Right lung (tissue), 5 donors: ENCODE data around the gene HELZ. TPM values are rescaled to one million over a fixed set of nuclear protein-coding genes. Genes with fewer than 3 reads are reported as not detected.
A peak's percentile ranks its signal among the peaks of the same experiment; 100 is the strongest.
"Not testable (repeated sequence)": the region's sequence is repeated elsewhere in the genome, so short reads cannot be mapped to it uniquely, and the experiment has no call there.

Source experiments
- DNase-seq, 2 donors: peaks; one replicate each; pipeline ENCODE4 v3.0.0-alpha.2; 2013
- polyA plus RNA-seq, 5 donors: library from polyadenylated mRNA; unstranded; fragments of 120-200 nt; gene quantifications; one replicate each; pipeline versions ENCODE4 v1.2.1 to v1.2.3, GENCODE V29; 2013; ENCODE audit warnings: inconsistent platforms in 1 of 5, low replicate concordance in 1 of 5; ENCODE audit not compliant: insufficient read length in 5 of 5, insufficient read depth in 1 of 5

The HELZ gene
- polyA plus RNA-seq, 5 donors, result 17.6 to 39.7 (median 35.7) TPM

DNA sequence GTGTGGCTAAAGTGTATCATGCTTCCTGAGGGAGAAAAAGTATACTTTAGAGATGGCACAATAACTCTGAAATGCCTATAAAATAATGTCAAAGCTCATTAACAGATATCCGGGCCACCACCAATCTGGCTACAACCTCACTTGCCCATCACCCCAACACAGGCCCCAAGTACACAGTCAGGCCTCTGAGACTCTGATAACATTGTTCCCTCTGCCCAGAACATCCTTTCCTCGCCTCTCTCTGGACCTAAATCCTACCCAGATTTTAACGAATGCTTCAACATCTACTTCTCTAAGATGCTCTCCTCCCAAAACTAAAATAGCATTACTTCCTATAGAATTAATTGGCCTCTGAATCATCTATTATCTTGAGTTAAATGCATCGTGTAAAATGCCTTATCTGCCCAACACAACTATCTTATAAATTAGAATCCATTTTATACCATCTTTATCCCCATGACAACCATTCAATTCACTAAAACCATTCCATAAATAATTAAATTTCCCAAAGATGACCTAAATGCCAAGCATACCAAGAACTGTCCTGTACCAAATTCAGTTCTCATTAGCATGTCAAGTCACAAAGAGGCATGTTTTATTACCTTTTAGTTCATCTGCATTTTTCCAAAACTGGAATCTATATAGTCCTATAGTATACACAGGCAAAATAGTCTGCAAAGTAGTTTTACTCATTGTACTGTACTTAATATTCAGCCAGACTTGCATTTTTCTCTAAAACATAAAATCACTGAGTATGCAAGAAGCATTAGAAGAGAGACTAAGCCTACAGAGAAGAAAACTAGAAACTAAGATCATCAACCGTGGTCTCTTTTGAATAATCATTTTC is 15.7 kb downstream of the HELZ start:
- no peak for DNase-seq

DNA sequence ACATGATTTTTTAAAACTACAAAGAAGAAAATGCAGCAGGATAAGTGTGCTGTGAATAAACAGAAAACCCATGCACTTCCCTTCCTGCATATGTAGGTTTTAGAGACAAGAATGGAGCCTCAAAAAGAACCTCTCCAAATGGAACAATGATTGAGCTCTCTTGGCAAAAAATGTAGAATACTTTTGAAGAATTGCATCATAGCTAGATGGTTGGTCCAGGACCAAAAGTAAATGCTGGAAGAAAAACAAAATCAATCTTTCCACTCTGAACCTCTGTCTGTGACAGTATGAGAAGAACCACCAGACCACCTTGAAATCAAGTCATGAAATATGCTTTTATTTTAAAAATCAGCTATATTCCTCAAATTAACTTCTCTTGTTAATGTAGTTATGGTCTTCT is 17.5 kb downstream of the HELZ start:
- DNase-seq, result peak in 1 of 2 donors; percentile 19

DNA sequence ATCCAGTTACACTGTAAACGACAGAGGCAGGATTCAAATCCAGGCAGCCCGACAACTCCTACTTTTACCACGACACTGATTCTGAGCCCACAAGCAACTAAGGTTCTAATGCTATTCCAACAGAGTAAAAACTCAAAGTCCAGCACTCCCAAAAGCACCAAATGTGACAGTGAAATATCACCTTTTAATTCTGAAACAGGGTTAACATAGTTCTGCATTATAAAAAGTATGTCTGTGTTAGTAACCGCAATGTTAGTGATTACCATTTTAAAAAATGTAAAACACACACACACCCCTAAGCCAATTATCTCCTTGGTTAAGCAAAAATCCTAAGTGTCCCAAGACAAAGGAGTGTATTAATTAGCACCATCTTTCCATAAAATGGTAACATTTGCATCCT is 19.7 kb downstream of the HELZ start:
- no peak for DNase-seq

DNA sequence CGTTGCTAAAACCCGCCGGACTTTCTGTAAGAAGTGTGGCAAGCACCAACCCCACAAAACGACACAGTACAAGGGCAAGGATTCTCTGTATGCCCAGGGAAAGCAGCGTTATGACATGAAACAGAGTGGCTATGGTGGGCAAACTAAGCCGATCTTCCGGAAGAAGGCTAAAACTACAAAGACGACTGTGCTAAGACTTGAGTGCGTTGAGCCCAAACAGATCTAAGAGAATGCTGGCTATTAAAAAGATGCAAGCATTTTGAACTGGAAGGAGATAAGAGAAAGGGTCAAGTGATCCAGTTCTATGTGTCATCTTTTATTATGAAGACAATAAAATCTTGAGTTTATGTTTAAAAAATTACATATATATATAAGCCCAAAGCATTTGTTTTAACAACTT is 20.3 kb downstream of the HELZ start:
- DNase-seq, result no peak

DNA sequence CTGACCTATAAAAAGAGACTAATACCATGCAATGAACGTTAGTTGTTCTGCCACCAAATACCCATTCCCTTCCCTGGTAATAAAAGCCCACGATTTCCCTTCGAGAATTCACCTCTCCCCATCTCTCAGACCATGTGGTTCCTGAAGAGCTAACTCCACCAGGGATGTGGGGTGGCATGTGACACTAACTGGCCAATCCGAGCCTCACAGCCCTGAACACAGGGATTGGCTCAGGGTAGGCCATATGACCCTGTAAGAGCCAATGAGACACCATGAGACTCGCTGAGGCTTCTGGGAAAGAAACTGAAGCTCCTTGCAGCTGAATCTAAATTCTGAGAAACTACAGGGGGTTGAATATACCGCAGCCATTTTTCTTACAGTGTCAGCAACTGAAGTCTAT is 21.1 kb downstream of the HELZ start:
- DNase-seq, result no peak

DNA sequence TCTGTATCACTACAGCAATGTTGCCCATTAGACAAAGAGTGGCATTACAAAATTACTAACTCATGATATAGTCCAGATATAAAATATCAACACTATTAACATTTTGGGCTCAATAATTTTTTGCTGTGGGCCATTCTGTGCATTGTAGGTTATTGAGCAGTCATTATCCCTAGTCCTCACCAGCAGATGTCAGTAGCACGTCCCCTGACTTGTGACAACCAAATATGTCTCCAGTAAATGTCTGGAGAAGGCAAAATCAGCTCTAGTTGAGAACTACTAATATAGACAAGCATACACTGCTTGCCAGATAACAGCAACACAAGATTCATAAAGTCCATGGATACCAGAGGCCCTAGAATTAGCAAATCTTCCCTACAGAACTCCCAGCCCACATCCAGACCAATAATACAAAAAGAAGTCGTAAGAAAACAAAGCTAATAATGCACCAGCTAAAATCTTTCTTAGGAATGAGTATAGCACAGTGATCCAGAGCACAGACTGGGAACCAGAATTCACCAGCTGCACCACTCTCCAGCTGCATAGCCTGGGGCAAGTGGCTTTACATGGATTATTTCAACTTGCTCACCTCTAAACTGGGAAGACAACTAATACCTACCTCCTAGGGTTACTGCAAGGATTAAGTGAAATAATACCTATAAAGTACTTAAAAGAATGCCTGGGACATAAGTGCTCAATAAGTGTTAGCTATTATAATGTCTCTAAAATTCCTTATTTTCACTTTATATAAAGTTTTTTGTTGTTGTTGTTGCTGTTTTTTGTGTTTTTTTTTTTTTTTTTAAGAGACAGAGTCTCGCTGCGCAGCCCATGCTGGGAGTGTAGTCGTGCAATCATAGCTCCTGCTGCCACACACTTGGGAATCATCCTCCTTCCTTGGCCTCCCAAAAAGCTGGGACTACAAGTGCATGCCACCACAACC is 23.7 kb downstream of the HELZ start:
- DNase-seq, result peak; percentile 43 to 61

DNA sequence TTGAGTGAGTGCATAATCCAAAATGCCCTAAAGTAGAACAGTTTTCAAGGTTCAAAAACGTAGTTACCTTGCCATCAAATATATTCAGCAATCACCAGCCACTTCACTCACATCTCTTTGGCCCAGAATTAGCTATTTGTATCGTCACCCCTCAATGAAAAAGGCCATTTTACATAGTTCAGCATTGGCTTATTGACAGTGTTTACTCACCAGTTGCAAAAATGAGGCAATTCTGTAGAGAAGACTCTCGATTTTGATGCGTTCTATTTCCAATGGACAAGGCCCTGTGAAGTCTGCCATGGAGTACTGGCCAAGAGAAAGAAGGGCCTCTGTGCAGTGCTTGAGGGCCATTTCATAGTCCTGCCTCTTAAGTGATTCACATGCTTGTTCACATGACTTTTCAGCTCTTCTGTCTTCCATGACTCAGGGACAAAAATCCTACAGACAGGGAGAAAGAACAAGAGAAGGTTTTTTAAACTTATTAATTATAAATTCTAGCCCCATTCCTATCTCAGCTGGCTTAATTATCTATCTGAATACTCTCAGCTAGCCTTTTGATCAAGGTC is 26.5 kb downstream of the HELZ start:
- no peak for DNase-seq

DNA sequence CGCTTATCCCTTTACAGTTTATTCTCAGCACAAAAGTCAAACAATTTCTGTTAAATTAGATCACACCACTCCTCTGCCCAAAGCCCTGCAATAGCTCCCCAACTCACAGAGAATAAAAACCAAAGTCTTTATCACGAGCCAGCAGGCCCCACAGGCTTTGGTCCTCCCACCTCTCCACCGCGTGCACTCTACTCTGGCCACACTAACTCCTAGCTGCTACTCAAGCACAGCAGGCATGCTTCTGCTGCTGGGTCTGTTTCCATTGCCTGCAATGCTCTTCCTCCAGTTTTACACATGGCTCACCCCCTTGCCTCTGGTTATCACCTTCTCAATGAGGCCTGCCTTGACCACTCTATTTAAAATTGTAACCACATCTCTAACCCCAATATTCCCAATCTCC is 27.6 kb downstream of the HELZ start:
- DNase-seq, result no peak

DNA sequence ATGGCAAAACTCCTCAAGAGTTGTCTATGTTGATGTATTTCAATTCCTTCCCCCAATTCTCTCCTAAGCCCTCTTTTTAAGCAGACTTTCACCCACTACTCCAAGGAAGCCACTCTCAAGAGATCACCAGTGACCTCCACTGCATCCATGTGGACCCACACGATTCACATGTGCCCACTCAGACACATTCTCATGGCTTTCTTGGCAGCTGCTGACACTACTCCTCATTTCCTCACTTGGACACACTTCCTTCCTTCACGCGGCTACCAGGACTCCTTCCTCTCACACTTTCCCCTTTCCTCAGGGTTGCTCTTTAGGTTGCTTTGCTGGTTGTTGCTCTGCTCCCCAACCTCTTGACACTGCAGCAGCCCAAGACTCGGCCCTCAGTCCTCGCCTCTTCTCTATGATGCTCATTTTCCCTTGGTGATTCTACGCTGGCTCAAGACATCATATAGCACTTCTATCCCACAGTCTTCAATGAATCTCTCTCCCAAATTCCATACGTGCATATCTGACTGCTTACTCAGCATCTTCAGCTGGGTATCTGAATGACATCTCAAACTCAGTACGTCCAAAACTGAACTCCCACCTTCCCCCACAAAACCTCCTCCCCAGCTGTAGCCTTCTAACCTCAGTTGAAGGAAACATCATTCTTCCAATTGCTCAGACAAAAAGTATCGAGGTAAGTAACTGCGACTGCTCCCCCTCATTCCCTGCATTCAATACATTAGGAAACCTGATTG is 28.2 kb downstream of the HELZ start:
- no peak for DNase-seq

DNA sequence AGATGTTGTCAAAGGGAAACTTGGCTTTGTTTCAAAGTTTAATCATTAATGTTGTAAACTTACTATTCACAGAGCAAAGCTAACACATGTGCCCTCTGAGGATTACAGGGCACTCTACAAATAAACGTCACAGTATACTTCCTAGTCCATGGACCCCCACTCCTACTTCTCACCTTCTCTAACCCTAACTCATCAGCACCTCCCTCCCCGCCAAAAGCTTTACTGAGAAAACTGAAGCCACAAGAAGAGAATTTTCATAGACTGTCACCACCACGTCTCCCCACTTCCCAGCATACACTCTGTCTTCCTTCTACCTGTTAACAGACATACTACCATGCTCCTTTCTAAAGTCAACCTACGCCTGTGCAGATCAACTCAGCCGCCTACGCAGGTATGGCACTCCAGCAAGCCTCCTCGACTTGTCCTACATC is 29.0 kb downstream of the HELZ start:
- no peak for DNase-seq

DNA sequence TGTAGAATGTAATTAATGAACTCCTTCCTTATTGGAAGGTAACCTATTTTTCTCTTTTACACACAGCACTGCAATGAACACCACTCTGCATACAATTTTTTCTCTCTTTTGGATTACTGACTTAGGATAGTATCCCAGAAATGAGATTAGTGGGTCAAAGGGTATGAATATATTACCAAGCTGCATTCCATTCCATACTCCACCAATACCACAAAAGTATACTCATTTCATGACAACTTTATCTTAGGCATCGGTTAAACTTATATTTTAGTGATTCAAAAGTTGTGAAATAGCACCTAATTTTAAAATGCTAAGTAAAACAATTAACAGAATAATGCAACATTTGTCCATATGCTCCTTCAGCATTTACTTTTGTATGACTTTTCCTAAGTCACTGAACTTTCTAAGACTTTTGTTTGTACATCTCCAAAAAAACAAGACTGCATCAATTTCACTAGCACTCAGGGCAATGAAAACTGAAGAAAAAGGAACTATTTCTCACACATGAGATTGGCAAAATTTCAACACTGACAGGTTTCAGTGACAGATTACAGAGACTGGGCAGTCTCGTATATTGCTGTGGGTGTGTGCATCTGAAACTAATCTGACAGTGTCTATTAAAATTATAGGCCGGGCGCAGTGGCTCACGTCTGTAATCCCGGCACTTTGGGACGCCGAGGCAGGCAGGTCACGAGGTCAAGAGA is 32.1 kb downstream of the HELZ start:
- DNase-seq, result no peak

DNA sequence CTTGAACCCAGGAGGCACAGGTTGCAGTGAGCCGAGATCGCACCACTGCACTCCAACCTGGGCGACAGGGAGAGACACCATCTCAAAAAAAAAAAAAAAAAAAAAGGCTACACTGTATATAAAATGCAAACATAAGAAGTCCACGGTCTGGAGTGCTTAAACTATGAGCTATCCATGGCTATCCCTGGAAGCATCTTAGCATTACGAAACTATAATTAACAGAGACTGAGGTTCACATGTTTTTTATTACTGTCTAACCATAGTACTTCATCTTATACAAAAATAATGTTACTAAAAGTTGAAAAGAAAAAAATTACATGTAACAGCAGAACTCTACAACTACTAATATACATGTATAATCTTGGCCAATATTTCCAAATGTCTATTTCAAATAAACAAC is 32.8 kb downstream of the HELZ start:
- DNase-seq, result no peak

DNA sequence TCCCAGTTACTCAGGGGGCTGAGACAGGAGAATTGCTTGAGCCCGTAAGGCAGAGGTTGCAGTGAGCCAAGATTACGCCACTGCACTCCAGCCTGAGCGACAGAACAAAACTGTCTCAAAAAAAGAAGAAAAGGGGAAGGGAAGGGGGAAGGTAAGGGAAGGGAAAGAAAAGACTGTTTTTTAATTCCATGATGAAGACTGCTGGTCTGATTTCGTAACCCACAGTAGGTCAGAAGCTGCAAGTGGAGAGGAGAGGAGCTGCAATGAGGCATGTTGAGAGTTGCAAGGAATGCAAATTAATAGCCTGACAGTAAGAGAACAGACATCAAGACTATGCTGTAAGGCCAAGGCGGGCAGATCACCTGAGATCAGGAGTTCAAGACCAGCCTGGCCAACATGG is 33.3 kb downstream of the HELZ start:
- no peak for DNase-seq

DNA sequence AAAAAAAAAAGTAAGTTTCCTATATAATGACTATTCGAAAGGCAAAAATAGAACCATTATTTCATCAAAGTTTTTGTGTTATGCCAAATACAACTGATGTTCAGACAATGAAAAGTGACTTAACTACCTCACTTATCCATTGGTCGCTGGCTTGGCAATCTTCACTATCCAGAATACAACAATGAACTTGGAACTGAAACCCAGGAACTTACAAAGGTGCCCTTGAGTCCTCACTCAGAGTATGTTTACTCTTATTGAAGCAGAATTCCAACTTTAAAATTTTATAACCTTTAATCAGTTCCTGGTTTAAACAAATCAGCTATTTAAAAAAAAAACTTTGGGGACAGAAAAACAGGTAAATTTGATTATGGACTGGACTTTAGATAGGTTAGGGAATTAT is 34.1 kb downstream of the HELZ start:
- DNase-seq, result no peak

DNA sequence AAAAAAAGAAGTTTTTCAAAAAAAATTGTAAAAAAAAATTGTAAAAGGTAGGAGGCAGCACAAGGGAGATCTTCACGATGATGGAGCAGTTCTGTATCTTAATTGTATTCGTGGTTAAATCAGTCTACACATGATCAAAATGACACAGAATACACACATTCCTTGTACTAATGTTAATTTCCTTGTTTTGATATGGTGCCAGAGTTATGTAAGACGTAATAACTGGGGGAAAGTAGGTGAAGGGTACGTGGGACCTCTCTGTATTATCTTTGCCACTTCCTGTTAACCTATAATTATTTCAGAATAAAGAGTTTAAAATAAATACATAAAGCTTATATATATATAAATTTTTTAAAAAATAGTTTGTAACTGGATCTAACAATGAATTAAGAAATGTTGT is 36.8 kb downstream of the HELZ start:
- DNase-seq, result no peak

DNA sequence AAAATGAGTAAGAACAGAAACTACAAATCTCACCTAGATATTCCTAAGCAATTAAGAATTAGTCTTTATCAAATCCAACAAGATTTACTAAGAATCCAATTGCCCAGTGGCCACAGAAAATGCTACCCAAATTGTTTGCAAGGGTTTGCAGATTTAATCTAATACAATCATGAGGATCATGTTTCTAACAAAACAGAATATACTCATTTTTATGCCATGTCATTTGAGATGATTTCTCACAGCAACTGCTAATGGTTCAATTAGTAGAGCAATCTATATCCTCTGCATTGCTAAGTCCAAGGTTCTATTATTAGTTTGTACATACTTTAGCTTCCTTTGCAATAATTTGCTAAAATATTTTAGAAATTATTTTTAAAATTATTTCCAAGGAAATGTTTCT is 41.2 kb downstream of the HELZ start:
- no peak for DNase-seq

DNA sequence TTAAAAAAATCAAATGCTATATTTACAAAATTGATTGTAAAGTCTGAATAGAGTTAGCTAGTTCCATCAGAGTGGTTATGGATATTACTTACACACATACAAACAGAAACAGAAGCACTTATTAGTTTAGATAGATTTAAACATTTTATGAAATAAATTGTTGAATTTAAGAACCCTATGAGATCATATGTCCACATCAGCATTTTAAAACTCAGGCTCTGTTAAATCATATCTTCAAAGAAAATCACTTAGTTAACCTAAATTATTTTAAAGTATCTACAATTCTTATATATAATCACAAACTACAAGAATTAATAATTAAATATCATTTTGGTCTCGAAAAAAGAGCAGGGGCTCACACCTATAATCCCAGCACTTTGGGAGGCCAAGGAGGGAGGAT is 42.5 kb downstream of the HELZ start:
- DNase-seq, result no peak

DNA sequence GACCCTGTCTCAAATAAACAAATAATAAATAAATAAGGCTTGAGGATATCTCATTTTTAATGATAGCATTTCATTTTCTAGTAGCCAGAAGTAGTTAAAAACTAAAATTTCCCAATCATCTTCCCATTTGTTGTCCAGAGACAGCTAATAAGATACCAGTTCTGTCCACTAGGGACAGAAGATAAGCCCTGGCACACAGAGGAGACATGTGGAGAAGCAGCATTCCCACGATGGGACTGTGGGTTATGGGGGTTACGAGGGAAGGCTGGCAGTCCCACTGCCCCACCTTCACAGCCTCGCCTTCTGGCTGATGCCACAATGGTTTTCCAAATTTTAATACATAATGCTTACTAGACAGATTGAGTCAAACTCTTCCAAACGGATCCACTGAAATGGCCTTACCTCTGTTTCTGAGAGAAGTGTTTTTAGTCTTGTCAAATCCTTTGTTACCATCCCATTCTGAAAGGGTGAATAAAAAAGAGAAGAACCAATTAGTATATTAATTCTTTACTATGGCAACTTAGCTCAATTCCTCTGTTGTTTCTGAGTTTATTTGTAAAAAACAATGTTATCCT is 44.2 kb downstream of the HELZ start:
- DNase-seq, result no peak

DNA sequence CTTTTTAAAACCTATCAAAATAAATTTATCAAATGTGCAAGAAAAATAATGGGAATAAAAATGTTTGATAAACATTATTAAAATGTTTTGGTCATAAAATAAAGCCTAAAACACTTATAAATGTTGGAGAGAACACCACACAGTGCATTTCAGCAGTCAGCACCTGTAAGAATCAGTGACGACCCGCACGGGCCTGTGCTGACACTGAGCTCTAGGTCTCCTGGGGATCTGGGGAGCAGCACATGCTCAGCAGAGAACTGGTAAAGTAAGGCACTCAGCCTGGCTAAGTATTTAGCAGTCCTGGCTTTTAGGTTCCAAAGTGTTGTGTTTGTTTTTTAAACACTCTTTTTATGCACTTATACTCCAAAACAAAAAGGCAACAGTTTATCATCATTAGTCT is 46.9 kb downstream of the HELZ start:
- DNase-seq, result no peak

DNA sequence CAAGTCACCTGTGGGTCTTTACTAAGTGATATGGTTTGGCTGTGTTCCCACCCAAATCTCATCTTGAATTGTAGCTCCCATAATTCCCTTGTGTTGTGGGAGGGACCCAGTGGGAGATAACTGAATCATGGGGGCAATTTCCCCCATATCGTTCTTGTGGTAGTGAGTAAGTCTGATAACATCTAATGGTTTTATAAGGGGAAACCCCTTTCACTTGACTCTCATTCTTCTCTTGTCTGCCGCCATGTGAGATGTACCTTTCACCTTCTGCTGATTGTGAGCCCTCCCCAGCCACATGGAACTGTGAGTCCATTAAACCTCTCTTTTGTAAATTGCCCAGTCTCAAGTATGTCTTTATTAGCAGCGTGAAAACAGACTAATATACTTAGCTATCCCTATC is 48.0 kb downstream of the HELZ start:
- not testable (repeated sequence) for DNase-seq

DNA sequence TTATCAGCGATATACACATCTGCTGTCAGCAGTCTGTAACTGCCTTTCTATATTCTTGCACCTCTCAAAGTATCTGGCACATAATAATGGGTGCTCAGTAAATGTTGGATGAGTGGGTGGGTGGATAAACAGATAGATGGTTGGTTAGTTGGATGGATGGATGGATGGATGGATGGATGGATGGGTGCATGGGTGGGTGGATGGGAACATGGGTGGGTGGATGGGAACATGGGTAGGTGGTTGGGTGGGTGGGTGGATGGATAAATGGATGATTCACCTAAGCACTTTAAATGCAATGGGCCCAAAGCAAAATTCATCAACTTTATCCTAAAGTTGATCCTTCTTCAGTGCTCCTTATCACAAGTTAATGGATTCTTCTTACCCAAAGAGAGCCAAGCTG is 48.6 kb downstream of the HELZ start:
- DNase-seq, result no peak
